GM10266 (cell line): ENCODE data around the gene PCDHB12.

Experiments
- DNase-seq: peaks from one replicate; pipeline ENCODE4 v3.0.0; 2012; ENCODE audit errors: extremely low spot score
- CTCF ChIP-seq: IDR thresholded peaks from 2 replicates; pipeline ENCODE4 v1.5.1; 2012; ENCODE audit warnings: mild to moderate bottlenecking, low read depth; ENCODE audit not compliant: control insufficient read depth, insufficient read depth; ENCODE audit errors: missing control alignments

The PCDHB12 gene

GRCh38 chr5:141261238-141261546 is 52.7 kb downstream of the PCDHB12 start:
- TF ChIP-seq CTCF, result no peak
- no peak for DNase-seq
